Stimulated activated CD8-positive, alpha-beta memory T cell treated with anti-CD3 and anti-CD28 coated beads, Interleukin-4, amount 100 ng/mL, for 1 hour (primary cell): Measurements from ENCODE around the gene CHCHD10.
"Not testable (repeated sequence)": the region's sequence is repeated elsewhere in the genome, so short reads cannot be mapped to it uniquely, and the experiment has no call there.

ENCODE experiments used
- DNase-seq, 2 donors: peaks; one replicate each; pipeline ENCODE4 v3.0.0-alpha.2; 2020; ENCODE audit warnings: low read depth in 2 of 2, low spot score in 1 of 2

CHCHD10 gene

DNA sequence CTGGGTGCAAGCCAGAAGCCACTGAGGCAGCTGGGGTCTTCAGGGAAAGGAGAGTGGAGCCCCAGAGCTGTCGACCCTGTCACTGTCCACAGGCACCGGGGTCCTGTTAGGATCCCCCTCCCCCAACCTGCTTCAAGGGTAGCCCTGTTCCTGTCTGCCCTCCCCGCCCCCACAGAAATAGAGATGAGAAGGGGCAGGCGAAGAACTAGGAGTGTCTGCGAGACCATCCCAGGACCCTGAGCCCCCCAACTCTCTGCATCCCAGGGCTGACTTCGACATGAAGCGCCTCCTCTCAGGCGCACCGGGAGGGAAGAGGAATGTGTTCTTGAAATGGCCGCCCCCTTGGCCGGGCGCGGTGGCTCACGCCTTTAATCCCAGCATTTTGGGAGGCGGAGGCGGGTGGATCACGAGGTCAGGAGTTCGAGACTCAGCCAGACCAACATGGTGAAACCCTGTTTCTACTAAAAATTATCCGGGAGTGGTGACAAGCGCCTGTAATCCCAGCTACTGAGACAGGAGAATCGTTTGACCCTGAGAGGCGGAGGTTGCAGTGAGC, 16.3 kb downstream of the CHCHD10 start:
- DNase-seq, result no peak

DNA sequence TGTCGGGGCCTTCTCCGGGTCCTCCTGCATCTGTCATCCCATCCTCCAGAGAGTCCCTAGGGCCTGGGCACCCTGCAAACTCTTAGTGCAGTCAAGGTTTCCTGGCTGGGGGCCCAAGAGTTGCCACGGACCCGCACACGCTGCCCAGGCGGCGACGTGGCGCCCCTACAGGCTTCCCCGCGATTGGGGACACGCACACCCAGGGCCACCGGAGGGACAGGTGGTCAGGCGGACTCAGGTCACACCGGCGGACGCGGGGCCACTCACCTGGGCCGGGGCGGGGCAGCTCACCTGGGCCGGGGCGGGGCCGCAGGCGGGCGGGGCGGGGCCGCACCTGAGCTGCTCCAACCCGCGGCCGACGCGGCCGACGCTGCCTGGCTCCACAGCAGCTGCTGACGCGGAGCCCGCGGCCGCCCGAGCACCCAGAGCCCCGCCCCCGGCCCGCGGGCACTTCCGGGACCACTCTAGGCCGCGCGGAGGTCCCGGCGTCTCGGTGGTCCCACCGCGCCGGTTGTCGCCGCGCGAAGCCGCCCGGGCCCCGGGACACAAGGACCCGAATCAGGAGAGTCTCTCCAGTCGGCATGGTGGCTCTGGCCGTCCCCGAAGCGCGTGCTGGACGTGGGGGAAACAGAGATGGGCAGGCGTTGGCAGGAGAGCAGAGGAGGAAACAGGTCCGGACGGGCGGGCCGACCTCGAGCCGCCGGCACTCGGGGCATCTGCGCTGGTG, 16.9 kb downstream of the CHCHD10 start, which contains the start of gene ZNF70:
TSS of gene ZNF70 (minus strand) at position 399 of the 727 bp plus-strand sequence. CDS start 5,972 bp downstream, outside the sequence.
- DNase-seq, result peak; percentile 62 to 75

DNA sequence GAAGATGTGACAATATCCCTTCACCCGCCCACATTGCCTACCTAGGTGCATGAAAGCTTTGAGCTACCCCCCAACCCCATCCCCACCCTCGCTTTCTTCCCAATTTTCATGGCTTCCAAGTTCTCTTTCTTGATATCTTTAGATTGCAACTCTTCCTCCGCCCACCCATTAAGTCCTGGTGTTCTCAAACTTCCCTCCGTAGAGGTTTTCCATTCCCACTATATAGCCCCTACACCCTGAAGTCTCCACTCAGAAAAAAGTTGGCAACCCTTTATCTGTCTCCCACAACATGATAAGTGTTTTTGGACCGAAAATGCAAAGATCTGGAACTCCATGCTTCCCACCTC, 17.4 kb downstream of the CHCHD10 start:
- no peak for DNase-seq

DNA sequence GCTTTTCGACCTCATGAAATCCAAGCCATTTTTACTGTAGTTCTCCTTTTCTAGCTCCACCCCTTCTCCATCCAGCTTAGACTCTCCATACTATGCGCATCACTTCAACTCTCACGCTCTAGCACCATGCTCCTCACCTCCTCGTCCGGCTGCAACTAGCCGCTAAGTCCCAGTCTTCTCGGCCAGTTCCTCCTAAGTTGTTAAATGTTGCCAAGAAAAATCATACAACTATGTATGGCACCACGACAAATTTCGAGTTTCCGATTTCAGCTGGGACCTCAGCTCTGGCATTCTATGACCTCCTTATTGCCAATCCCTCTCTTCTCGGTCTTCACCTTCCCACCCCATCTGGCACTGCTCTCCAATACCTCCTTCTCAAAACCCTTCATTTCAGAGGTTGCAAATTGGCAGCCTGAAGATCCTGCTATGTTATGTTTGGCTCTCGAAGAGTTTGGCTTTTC, 17.9 kb downstream of the CHCHD10 start:
- no peak for DNase-seq

DNA sequence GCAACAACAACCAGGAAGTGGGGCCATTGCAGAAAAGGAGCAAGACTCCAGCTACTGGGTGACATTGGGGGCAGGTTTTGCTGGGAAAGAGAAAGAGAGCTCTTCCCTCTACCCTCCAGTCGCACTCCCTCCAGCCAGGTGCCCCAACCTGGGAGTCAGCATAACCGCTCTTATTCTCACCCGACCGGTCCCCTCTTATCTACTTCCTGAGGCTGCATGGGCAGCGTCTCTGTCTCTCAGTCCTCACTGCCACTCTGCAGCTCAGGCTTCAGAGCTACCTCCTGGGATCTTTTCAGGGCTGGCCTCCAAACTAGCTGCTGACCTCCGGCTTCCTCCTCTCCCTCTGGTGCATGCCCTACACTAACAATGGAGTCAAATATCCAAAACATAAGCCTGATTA, 22.0 kb downstream of the CHCHD10 start:
- DNase-seq, result no peak

DNA sequence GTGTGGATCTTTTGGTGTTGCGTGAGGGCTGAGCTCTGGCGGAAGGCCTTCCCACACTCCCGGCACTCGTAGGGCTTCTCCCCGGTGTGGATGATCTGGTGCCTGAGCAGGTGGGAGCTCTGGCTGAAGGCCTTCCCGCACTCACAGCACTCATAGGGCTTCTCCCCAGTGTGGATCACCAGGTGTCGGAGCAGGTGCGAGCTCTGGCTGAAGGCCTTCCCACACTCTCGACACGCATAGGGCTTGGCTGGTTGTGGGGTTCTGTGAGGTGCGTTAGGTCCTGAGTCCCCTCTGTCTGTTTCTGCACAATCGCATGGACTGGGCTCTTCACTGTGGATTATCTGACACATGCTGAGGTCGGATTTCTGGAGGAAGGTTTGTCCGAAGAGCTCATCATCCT, 23.3 kb downstream of the CHCHD10 start:
- DNase-seq, result no peak

DNA sequence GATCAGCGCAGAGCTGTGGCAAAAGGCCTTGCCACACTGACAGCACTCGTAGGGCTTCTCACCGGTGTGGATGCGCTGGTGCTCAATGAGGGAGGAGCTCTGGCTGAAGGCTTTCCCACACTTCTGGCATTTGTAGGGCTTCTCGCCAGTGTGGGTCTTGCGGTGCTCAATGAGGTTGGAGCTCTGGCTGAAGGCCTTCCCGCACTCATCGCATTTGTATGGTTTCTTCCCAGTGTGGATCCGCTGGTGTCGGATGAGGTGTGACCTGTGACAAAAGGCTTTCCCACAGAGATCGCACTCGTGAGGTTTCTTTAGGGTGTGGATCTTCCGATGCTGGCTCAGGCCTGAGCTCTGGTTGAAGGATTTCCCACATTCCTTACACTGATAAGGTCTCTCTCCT, 23.8 kb downstream of the CHCHD10 start:
- no peak for DNase-seq

DNA sequence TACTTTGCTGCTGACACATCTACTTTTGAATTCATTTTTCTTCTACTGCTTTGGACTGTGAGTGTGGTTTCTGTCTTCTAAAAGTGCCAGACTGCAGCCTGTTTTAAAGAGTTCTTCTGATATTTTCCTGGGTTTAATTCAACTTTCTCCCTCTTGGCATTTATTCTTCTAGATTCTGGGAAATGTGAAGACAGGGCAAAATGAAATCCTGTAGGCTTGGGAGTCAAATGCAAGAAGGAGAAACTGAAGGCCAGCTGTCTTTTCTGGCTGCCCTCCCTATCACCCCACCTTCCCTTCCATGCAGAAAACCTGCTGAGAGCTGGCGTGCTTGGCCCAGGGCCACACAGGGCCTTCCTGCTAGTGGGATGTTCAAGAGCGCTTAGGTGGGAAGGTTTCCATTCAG, 24.5 kb downstream of the CHCHD10 start:
- no peak for DNase-seq

DNA sequence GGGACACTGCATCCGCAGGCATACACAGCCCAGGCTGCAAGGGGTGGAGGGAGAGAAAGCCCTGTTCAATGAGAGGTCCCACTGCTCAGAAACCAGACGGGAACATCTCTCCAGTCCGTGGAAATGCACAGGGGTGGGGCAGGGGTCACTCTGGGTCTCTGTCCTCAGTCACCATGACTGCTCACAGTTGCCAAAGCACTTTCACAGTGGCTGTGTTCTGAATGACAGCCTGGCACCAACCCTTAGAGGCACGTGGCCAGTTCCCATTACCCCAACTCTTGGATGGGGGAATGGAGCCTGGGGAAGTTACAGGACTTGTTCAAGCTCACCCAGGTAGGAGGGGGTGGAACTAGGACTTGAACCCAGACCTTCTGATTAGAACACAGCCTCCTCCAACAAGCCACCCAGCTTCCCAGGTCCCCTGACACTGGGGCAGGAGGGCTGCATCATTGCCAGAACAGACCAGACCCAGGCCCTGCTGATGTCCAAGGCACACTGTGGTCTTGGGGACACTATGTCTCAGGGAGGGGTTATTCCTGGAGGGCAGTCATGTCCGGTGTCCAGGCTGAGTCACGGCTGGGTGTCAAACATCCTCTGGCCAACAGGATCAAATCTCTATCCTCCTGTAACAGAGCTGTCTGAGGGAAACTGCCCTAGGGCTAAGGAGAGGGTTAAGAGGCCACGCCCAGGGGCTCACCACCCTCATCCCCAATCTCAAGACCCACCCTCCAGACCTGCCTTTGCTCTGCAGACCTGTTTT, 25.1 kb downstream of the CHCHD10 start:
- no peak for DNase-seq

DNA sequence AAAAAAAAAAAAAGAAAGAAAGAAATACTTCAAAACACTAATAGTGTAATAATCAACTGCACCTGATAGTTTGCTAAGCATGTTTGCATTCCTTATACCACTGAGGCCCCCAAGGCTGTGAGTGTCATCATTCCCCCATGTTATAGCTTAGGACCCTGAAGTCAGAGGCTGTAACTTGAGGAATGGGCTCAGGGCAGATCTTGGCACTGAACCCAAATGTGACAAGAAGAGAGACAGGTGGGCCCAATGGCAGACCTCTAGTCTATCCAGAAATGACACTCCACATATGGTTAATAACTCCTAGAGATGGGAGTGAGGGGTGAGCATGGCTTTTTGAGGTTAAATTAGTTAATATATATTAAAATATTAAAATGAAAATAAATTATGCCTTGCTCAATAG, 30.1 kb downstream of the CHCHD10 start:
- DNase-seq, result no peak

DNA sequence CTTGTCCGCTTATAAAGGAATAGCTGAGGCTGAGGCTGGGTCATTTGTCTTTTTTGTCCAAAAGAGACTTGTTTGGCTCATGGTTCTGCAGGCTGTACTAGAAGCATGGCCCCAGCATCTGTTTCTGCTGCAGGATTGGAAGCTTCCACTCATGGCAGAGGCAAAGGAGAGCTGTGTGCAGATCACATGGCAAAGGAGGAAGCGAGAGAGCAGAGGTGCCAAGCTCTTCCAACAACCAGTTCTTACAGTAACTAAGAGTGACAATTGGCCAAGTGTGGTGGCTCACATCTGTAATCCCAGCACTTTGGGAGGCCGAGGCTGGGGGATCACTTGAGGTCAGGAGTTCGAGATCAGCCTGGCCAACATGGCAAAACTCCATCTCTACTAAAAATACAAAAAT, 39.7 kb downstream of the CHCHD10 start:
- not testable (repeated sequence) for DNase-seq

DNA sequence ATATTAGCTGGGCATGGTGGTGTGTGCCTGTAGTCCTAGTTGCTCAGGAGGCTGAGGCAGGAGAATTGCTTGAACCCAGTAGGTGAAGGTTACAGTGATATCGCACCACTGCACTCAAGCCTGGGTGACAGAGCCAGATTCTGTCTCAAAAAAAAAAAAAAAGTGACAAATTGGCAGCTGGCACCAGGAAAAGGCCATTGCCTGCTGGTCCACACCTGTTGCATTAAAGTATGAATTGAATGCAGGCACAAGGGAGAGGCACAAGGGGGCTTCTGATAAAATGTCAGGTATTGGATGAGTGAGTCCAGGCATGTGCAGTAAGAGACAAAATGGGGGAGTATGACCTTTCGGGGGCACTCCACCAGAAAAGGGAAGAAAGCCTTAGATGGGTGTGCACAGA, 45.0 kb downstream of the CHCHD10 start:
- no peak for DNase-seq

DNA sequence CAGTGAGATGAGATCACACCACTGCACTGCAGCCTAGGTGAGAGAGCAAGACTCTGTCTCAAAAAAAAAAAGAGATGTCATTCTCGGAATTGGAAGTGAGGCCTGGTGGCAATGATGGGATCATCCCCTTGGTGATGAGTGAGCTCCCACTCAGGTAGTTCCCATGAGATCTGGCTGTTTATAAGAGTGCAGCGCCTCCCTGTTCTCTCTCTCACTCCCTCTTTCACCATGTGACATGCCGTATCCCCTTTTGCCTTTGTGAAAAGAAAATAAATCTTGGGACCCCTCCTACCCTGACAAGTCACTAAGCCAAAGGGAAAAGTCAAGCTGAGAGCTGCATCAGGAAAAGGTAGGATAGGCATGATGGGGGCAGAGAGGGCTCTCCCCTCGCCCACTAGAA, 45.6 kb downstream of the CHCHD10 start:
- no peak for DNase-seq

DNA sequence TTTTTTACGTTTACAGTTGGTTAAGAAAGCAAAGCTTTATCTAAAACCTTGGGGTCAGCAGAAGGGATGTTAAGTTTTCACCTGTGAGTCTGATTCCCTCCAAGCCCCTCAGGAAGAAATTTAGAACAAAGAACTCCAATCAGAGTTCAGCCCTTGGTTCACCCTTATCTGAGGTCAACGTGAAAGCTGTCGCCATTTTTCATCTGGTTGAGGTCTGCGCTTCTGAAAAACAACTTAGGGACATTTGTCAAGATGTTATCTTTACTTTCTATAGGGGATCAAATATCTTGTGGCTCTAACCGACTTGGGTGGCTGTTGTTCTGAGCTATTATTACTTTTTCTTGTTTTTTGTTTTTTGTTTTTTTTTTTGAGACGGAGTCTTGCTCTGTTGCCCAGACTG, 46.9 kb downstream of the CHCHD10 start:
- DNase-seq, result no peak

DNA sequence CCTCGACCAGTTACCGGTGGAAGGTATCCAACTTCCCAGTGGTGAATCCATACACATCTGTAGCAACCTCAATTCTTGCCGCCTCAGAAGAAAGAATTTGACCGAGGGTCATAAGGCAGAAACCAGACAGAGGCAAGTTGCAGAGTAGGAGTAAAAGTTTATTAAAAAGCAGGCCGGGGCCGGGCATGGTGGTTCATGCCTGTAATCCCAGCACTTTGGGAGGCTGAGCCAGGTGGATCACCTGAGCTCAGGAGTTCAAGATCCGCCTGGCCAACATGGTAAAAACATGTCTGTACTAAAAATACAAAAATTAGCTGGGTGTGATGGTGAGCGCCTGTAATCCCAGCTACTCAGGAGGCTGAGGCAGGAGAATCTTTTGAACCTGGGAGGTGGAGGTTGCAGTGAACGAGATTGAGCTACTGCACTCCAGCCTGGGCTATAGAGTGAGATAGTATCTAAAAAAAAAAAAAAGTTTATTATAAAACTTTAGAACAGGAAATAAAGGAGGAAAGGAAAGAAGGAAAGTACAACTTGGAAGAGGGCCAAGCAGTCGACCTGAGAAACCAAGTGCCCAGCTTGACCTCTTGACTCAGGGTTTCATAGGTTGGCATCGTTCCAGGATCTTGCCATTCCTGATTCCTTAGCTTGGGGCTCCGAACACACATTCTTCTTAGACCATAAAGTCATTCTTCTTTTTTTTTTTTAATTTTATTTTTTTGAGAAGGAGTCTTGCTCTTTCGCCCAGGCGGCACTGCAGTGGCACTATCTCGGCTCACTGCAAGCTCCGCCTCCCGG, 49.2 kb downstream of the CHCHD10 start:
- DNase-seq, result no peak

DNA sequence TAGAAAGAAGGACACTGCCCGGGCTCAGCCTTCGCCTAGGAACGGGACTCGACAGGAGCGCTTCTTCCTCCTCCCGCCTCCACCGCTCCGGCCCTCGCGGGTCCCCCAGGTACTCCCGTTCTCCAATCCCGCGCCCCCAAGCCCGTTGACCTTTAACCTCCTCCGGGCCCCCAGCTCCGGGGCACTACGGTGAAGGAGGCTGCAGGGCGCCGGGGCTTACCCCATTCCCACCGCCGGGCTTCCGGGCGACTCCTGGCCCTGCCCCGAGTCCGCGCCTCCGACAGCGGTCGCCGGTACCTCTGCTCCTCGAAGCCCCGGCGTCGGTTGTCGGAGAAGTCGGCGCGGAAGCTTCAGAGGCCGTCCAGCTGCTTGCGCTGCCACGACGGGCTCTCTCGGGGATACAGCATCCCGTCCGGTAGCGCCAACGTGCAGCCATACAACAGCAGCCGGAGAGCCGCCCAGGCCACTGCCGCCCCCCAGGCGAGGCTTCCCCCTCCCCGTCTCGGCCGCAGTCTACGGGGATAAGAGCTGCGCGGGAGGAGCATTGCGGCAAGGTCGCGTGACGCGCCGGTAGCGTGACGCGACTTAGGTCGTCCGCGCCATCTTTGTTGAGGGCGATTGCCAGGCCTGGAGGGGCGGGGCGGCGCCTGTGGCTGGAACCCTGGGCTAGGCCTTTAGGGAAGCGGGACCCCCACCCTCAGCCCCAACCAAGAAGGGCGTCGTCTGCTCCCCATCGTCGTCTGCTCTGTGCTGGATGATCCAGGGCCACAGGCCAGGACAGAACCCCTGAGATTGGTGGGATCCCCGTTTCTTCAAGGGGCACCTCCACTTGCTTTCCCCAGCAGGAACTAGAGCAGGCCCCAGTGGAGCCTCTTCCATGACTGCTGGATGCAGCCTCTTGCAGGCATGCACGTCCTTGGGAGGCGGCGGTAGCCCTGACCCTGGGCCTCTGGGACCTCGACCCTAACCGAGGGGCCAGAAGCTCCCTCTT, 50.7 kb downstream of the CHCHD10 start:
- peak; percentile 50 to 66 for DNase-seq
